Glomerular visceral epithelial cell (primary cell): ENCODE measurements around the gene EXD2.
"Not testable (repeated sequence)": the region's sequence is repeated elsewhere in the genome, so short reads cannot be mapped to it uniquely, and the experiment has no call there.

Experiments
- DNase-seq: peaks from one replicate; pipeline ENCODE4 v3.0.0-alpha.2; 2016; ENCODE audit errors: extremely low spot score

EXD2 gene

DNA sequence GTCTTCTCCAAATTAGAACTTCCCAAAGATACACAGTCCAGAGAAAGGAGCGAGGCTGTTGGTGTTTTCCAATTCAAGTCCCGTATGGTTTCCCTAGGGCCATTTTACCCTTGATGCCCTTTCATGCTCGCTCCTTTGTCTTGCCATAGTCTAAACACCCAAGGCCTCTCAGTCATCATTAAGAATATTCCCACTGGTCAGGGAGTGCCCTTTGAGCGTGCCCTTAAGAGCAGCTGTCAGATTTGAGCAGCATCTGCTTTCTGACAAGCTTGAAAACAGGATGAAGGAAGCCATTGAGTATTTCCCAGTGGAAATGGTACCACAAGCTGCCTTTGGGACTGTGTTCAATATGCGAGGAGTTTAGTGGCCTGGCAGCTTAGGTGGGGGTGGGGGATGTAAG is 58.3 kb downstream of the EXD2 start:
- DNase-seq: no peak

GRCh38 chr14:69252851-69253250 is 61.6 kb downstream of the EXD2 start:
- DNase-seq: no peak

DNA sequence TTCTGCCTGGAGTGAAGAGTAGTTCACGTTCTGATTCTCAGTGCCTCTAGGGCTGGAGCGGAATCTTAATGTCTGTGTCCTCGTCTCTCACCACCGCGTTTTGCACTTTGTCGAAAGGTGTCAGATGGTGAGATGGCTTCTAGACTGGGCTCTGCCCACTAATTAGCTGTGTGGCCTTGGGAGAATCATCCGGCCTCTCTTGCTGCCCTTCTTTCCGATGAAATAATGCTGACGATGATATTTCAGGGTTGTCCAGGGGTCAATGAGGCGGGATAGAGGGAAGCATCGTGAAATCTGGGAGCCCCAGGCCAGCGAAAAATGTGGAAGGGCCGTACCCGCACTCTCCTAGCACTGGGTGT is 67.8 kb downstream of the EXD2 start:
- no peak for DNase-seq

GRCh38 chr14:69259527-69260189 is 68.4 kb downstream of the EXD2 start, which contains the start of gene GALNT16:
Gene GALNT16, plus strand, starts transcription at chr14:69260158. Its CDS starts 133 bp downstream, at chr14:69260291.
- DNase-seq: no peak

DNA sequence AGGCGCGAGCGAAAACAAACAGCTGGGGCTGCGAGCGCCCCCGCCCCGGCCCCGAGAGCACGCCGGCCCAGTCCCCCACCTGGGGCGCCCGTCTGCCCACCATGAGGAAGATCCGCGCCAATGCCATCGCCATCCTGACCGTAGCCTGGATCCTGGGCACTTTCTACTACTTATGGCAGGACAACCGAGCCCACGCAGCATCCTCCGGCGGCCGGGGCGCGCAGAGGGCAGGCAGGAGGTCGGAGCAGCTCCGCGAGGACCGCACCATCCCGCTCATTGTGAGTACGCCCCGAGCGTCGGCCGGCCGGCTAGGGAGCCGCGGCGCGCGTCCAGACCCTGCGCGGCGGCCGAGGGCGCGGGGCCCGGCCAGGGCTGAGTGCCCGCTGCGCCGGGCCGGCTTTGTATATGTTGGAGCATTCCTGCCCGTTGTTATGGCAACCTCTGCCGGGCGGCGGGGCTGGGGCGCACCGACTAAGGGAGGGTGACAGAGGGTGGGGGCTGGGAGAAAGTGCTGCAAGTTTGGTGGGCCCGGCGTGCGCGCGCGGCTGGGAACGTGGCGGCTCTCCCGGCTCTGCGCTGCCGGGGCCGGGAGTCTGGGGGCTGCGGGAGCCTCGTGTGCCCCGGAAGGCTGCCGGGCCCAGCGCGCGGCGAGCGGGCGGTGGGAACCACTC is 69.0 kb downstream of the EXD2 start:
- no peak for DNase-seq

- DNase-seq: no peak
Measured at GRCh38 chr14:69260861-69261564, 69.7 kb downstream of the EXD2 start.

- DNase-seq: no peak
Measured at GRCh38 chr14:69261761-69262331, 70.5 kb downstream of the EXD2 start.

GRCh38 chr14:69262516-69262915 is 71.2 kb downstream of the EXD2 start:
- DNase-seq: no peak

DNA sequence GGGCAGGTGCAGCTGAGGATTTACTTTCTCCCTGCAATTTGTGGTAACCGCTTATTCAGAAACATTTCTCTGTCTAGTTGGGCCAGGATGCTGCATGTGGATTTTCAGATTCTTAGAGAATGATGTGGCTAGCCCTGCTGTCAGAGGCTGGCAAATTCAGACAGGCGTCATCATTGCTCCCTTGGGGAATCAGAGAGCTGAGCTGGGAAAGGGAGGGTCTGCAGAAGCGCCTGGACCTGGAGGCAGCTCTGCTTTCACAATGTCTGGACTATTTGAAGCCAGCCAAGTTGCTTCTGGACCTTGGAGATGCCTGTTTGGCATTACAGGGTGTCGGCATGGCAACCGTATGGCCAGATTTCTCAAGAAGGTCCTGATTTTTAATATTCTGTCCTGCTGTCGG is 72.1 kb downstream of the EXD2 start:
- peak; percentile 22 for DNase-seq

- DNase-seq: no peak
Measured at GRCh38 chr14:69263771-69264170, 72.5 kb downstream of the EXD2 start.

GRCh38 chr14:69266572-69267345 is 75.5 kb downstream of the EXD2 start:
- DNase-seq: no peak

- no peak for DNase-seq
Measured at GRCh38 chr14:69267492-69267891, 76.2 kb downstream of the EXD2 start.

GRCh38 chr14:69268223-69268622 is 76.9 kb downstream of the EXD2 start:
- DNase-seq: no peak

GRCh38 chr14:69268763-69269162 is 77.5 kb downstream of the EXD2 start:
- peak; percentile 59 for DNase-seq

- DNase-seq: no peak
Measured at GRCh38 chr14:69269381-69269780, 78.1 kb downstream of the EXD2 start.

- no peak for DNase-seq
Measured at GRCh38 chr14:69270097-69270496, 78.8 kb downstream of the EXD2 start.

- peak; percentile 83 for DNase-seq
Measured at GRCh38 chr14:69270795-69271708, 79.8 kb downstream of the EXD2 start.

DNA sequence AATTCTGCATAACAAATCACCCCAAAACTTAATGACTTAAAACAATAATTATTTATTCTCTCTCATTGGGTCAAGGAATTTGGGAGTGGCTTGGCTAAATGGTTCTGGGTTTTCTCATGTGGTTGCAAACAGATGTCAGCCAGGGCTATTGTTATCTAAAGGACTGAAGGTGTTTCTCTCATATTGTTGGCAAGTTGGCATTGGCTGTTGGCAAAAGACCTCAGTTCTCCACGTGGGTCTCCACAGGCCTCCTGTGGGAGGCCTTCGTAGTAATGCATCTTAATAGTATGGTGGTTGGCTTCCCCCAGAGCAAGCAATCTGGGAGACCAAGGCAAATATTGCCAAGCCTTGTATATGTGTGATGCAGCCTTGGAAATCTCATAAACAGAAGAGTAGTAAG is 83.0 kb downstream of the EXD2 start:
- no peak for DNase-seq

GRCh38 chr14:69275331-69275730 is 84.0 kb downstream of the EXD2 start:
- no peak for DNase-seq

- not testable (repeated sequence) for DNase-seq
Measured at GRCh38 chr14:69277356-69277755, 86.1 kb downstream of the EXD2 start.
